NCI-H1092 treated with DMSO at 0.1 percent for 48 hours (cell line): ENCODE results near the gene COG4.
"Not testable (repeated sequence)": the region's sequence is repeated elsewhere in the genome, so short reads cannot be mapped to it uniquely, and the experiment has no call there.

Source experiments
- DNase-seq: peaks from one replicate; lab custom pipeline; 2025; lab: John Stamatoyannopoulos, UW

Gene COG4

GRCh38 chr16:70457446-70458166, 65.7 kb downstream of the COG4 start:
- DNase-seq: no peak

- DNase-seq: no peak
Measured at GRCh38 chr16:70455910-70456309, 67.4 kb downstream of the COG4 start.

GRCh38 chr16:70454222-70455034, 68.9 kb downstream of the COG4 start, which contains the start of gene FCSK:
TSS of gene FCSK (plus strand) at chr16:70454595. CDS start at chr16:70463191, 8,596 bp downstream.
- peak; percentile 84 for DNase-seq

- no peak for DNase-seq
Measured at GRCh38 chr16:70453892-70454221, 69.5 kb downstream of the COG4 start.

GRCh38 chr16:70453117-70453891, 70.0 kb downstream of the COG4 start:
- DNase-seq: no peak

GRCh38 chr16:70451004-70451340, 72.4 kb downstream of the COG4 start:
- DNase-seq: not testable (repeated sequence)

- DNase-seq: not testable (repeated sequence)
Measured at GRCh38 chr16:70450142-70451003, 73.0 kb downstream of the COG4 start.

- no peak for DNase-seq
Measured at GRCh38 chr16:70448075-70448474, 75.3 kb downstream of the COG4 start.

- no peak for DNase-seq
Measured at GRCh38 chr16:70444249-70445063, 78.9 kb downstream of the COG4 start.

- no peak for DNase-seq
Measured at GRCh38 chr16:70442344-70442743, 81.0 kb downstream of the COG4 start.

GRCh38 chr16:70441406-70441990, 81.9 kb downstream of the COG4 start:
- DNase-seq: no peak

GRCh38 chr16:70440009-70440692, 83.2 kb downstream of the COG4 start:
- no peak for DNase-seq

- DNase-seq: peak; percentile 95
Measured at GRCh38 chr16:70438969-70439862, 84.1 kb downstream of the COG4 start, which contains the start of gene ST3GAL2. TSS of gene ST3GAL2 (minus strand) at chr16:70439100. CDS start at chr16:70398530, 40,570 bp downstream.

- no peak for DNase-seq
Measured at GRCh38 chr16:70438585-70438968, 84.8 kb downstream of the COG4 start.

- no peak for DNase-seq
Measured at GRCh38 chr16:70437582-70438557, 85.5 kb downstream of the COG4 start.

- no peak for DNase-seq
Measured at GRCh38 chr16:70437017-70437581, 86.3 kb downstream of the COG4 start.
